HG03378 (cell line): ENCODE results near the gene TBC1D9B.

Experiments used
- ATAC-seq: cut with Tn5 transposase; IDR thresholded peaks from one replicate; pipeline ENCODE4 v1.9.1; 2021; ENCODE audit warnings: mild to moderate bottlenecking, moderate library complexity; ENCODE audit not compliant: unreplicated experiment

TBC1D9B gene

DNA sequence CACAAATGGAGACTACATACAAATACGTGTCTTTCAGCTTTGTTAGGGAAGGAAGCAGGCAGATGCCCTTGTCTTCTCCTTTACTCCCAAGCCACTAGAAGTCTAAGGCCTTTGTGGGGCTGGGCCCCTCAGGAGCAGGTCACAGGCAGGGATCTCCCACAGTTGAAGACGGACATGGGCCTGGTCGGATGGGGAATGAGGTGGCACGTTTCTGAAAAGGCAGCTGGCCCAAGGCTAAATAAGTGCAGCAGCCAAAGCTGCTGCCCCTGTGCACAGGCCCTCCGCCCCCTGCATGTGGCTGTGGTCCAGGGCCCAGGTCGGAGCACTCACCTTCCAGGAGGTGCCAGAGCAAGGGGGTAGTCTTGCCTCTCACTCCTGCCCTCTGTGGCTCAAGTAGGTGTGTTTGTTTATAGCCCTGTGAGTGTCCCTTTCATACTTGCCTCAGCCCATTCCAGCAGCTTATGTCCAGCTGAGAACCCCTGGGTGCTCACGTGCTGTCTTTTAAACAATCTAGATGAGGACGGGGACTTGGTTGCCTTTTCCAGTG lies 85.2 kb downstream of the TBC1D9B start:
- ATAC-seq = no peak

DNA sequence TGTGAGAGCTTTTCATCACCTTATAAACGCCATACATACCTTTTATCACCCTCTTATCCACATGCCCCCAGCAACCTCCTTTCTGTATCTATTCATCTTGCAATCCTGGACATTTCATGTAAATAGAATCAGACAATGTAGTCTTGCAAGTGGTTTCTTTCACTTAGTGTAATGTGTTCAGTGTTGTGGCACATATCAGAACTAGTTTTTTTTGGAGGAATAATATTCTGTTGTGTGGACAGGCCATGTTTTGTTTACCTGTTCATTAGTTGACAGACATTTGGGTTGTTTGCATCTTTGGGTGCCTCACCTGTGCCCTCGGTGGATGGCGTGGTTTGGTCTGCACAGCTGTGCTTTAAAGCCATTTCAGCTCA lies 85.7 kb downstream of the TBC1D9B start:
- no peak for ATAC-seq

DNA sequence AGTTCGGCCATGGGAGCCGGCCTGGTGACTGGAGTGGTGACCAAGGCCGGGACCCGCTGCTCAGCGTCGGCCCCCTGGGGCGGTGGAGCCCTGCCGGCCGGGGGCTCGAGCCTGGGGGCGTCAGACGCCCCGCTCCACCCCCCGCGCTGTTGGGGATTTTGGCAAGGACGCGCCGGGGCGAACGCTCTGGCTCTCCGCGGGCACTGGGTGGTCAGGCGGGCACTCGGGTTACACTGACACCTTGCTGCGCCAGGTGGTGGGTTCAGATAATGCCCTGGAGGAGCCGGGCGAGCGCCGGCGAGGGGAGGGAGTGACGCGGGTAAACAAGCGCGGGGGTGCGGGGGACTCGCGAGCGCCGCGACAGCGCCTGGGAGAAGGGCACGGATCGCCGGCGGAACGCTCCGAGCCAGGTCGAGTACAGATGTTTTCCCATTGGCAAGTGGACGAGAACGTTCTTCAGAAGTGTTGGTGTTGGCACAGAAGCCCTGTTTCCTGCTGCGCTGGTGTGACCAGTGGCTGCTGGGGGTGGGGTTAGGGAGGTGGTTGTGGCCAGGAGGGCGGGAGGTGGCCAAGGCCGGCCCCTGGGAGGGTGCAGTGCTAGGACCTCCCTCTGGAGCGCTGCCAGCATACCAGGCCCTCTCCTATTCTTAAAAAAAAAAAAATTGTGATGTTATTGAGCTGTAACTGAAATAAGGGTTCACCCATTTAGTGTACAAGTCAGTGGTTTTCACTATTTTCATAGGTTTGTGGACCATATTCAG lies 86.2 kb downstream of the TBC1D9B start:
- peak; percentile 31 for ATAC-seq

DNA sequence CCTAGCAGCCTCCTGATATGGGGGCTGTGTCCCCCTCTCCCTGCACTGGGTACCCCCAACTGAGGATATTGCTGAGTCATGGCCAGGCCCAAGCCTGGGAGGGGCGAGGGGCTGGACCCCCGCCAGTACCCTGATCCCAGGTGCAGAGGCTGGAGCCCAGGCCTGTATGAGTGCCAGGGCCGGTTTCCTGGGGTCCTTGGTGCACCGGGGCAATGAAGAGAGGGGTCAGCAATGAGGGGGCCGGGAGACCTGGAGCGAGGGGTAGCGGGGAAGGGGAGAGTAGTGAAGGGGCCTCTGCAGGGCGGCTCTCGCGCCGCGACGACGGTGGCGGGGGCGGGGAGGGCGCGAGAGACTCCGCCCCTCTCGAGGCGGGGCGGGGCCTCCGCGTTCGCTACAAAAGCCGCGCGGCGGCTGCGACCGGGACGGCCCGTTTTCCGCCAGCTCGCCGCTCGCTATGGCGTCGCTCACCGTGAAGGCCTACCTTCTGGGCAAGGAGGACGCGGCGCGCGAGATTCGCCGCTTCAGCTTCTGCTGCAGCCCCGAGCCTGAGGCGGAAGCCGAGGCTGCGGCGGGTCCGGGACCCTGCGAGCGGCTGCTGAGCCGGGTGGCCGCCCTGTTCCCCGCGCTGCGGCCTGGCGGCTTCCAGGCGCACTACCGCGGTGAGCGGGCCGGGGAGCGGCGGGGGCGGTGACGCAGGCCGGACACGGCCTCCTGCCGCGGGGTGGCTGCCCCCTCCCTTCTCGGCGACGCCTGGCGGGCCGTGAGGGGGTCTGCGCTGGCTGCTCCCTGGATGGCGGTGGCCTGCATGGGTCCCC lies 87.0 kb downstream of the TBC1D9B start, which contains the start of gene SQSTM1:
Gene SQSTM1, plus strand, starts transcription at position 423 of the 815 bp plus-strand sequence. Its CDS starts 32 bp downstream, at position 455.
- ATAC-seq = peak; percentile 26

DNA sequence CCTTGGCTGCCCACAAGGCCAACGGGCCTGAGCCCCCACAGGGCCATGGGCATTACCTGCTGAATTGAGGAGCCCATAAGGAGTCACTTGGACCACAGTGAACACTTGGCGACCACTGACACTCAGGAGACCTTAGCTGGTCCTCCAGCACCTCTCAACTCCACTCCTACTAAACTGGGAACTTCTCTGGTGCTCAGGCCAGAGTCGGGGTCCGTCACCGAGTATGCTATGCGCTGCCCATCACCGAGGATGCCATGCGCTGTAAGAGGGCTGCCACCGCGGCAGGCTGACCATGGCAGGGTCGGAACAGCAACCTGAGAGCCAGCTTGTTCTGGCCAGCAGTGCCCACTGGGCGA lies 87.6 kb downstream of the TBC1D9B start:
- ATAC-seq = no peak

DNA sequence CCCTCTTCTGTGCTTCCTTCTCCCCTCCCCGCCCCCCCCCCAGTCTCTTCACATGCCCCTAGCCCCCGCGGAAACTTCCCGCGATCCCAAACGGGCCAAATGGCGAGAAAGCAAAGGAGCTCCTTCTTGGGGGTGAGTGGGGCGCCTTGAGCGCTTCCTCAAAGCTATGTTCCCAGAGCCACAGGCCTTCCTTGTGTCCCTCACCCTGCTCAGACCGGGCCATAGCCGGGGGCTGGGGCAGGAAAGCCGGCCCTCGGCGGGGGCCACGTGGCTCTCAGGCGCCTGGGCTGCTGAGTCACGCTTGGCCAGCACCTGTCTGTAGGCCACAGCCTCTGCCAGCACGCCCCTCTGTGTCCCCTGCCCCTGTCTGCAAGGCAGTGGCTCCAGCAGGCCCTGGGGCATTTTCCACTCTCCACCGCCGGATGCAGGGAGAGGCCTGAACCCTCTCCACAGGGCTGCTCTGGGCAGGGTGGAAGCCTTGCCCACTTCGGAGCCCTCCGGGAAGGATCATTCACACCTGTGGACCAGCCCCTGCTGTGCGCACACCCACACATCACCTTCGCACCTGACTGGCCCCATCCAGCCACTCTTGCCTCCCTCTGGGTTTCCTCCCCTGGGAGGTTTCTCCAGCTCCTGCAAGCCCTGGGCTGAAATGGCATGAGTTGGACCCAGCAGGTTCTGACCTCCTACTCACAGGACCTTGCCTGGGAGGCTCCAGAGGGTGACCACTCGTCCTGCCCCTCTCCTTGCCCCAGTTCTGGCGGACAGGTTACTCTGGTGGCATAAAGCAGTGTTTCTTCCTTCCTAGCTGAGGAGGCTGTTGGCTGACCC lies 88.2 kb downstream of the TBC1D9B start:
- peak; percentile 18 for ATAC-seq

DNA sequence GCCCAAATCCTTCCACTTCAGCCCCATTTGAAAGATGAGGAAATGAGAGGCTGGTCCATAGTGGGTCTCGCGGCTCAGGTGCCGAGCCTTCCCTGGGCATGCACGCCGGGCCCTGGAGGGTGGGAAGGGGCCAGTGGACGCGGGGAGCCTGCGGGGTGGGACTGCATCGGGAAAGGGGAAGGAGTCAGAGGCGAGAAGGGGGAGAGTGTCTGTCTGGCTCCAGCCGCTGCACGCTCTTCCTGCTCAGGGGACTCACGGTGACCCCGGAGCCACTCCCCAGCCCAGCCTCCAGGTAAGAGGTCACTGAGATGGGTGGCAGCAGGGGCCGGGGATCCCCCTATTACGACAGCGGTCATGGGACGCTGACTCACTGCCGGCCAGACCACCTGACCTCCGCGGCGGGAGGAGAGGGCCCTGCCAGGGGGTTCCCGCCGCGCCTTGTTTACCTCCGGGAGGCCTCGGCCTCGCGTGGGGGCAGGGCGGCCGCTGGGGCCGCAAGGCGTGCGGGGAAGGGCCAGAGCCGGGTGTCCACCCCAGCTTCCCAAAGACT lies 88.9 kb downstream of the TBC1D9B start:
- peak; percentile 55 for ATAC-seq

DNA sequence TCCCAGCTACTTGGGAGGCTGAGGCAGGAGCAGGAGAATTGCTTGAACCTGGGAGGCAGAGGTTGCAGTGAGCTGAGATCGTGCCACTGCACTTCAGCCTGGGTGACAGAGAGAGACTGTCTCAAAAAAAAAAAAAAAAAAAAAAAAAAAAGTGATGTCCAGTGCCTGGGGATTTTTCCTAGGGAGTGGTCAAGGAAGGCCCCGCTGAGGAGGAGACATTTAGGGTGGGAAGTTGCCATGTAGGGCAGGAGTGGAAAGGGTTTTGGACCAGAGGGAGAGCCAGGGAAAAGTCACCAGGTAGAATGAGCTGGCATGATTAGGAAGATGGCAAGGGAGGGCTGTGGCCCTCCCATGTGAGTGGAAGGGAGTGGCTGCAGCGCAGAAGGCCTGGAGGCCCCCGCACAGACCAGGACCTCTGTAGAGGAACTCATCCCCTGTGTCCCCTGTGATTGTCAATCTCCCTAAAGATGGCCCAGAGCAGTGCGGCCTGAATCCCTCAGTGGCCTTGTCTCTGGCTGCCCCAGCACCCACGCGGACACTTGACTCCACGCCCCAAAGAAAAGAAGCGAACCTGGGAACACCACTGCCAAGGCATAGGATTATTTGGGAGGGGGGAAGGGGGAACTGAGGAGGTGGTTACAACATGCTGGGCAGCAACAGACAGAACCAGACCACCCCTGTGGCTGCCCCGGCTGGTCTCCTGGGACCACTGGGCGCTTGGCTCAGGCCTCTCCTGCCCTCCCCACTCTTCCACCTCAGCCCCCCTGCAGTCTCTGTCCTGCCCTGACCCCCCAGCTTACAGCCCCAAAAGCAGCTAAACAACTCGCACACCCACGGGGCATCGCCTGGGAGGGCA lies 89.6 kb downstream of the TBC1D9B start:
- ATAC-seq = no peak

DNA sequence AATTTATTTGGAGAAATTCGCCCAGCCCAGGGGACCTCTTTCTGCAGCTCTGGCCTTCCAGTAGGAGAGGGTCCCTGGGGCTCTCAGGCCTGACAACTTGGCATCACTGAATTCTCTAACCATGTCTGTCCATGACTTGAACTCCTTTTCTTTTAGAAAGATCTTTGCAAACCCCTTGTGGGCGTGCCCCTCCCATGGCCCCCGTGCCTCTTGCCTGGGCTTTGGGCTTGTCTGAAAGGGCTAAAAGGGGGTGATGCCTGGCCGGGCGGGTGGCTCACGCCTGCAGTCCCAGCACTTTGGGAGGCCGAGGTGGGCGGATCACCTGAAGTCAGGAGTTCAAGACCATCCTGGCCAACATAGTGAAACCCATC lies 90.2 kb downstream of the TBC1D9B start:
- no peak for ATAC-seq

DNA sequence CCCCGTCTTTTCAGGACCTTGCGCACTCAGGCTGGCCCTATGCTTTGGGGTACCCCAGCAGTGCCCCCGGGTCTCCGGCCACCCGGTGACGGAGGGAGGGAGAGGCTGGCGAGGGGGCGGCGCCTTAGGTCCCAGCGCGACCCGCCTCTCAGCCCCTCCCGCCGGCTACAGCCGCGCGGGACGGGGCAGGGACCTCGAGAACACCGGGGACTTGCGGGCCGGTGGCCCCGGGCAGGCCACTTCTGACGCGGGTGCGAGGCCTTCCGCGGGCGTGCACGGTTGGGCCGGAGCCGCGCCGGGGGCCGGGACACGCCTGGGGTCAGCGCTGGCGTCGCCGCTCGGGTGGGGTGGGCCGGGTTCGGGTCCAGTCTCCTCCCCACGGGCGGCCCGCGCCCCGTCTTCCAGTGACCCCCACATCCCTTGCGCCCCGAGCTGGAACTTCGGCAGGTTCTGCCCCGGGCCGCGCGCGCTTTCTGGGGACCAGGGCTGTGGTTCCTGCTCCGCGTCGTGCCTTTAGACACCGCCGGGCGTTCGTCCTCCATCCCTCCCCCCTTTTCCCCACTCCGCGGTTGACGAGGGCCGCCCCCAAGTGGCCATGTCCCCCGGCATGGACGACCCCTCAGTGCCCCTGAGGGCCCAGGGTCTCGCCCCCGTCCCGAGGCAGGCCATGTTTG lies 90.8 kb downstream of the TBC1D9B start:
- ATAC-seq = no peak

DNA sequence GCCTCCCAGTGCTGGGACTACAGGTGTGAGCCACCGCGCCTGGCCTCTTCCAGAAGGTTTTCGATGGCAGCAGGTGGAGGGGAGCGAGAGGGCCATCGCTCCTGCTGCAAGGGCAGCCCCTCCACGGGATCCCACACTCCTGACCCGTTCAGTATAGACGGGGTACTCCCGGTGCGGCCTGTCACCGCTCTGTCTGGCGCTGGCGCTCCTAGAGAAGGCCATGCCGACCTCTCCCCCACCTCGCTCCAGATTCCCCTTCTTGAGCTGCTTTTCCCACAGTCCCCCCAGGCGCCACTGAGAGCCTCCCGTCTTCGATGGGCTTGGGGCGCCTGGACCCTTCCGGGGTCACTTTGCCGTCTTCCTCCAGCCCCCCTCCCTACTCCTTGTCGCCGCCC lies 91.3 kb downstream of the TBC1D9B start:
- no peak for ATAC-seq

DNA sequence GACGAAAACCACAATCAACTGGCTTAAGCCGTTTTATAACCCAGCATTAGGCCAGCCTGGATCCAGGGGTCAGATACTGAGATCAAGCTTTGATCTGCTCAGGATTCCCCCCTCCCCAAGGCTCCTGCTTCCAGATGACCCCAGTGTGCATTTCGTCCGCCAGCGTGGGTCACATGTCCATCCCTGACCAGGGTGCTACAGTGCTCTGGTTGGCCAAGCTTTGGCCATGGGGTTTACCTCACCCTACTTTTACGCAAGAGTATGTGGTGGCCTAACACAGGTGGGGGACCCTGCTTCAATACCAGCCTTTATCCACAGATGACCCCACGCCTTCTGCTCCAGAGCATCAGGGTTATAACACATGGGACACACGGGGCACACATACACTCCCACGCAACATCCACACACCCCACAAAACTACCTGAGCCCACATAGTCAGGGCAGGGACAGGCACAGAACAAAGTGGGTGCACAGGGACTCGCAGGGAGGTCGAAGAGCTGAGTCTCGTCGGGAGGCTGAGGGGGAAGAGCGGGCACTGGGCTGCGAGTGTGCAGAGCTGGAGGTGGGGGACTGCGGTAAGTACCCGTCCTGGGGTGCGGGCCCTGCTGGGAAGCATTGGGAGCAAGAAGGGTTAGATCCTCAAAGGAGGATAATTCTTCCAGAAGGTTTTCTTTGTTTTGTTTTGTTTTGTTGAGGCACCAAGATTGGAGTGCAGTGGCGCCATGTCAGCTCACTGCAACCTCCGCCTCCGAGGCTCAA lies 92.0 kb downstream of the TBC1D9B start:
- no peak for ATAC-seq

DNA sequence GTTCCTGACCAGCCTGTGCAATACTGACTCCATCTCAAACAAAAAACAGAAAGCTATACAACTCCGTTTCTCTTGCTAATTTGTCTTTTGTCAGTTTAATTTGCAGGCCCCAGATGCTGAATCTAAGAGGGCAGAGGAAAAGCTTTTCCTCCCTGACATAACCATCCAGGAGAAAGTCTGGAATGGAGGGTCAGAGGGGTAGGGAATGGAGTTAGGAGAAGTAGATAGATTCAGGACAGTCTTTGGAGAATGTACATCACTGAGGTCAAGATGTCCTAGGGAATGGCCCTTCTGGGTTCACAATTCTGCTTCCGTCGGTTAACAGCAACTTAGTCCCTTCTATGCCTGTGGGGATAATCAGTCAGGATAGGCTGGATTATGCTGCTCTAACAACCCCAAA lies 93.6 kb downstream of the TBC1D9B start:
- no peak for ATAC-seq

DNA sequence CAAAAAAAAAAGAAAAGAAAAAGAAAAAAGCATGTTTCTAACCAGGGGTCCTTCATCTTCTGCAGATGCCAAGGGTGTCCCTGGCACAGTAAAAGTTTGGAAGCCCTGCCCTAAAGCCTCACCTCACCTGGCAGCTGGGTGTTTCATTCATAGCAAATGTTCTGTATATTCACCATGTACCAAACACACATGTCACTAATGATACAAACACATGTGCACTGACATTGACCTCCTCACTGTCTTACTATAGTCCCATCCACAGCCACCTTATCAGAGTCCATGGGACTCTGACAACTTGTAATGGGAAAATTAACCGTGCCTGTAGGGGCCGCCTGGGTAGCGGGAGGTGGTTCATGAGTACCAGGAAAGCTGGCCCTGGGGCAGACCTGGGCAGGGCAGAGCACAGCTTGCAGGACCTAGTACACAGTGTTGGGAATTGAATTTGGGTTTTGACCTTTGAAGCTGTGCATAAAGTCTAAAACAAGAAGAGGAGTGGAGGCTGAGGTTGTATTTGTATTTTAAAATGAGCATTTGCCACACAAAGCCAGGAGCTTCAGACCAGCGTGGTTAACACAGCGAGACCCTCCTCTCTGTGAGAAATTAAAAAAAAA lies 94.6 kb downstream of the TBC1D9B start:
- ATAC-seq = no peak

DNA sequence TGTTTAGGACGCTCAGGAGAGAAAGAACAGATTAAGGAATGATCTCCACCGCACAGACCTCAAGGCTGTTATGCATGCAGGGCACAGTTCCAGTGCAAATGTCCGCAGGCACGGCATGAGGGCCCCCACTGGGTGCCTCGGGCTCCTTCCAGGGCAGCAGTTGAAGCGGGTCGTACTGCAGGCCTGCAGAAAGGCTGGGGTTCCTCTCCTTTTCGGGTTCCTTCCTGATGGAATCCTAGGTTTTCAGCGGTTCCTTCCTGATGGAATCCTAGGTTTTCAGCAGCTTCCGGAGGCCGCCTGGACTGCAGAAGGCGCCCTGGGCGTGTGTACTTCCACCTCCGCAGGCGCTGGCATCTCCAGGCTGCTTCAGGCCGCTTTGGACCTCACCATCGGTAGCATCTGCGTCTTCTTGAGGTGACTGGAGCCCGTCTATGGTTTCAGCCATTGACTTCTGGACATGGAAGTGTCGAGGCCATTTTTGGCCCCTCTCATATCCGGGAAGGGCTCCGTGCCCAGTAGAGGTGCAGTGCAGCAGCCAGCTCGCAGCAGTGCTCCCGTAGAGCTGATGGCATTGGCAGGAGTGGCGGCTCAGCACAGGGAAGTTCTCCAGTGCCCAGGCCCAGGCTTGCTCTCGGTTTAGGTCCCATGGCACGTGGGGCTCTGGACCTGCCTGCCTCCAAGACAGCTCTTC lies 95.4 kb downstream of the TBC1D9B start:
- ATAC-seq = no peak
